Measurements from ENCODE around the gene PPP6R2.

DNA sequence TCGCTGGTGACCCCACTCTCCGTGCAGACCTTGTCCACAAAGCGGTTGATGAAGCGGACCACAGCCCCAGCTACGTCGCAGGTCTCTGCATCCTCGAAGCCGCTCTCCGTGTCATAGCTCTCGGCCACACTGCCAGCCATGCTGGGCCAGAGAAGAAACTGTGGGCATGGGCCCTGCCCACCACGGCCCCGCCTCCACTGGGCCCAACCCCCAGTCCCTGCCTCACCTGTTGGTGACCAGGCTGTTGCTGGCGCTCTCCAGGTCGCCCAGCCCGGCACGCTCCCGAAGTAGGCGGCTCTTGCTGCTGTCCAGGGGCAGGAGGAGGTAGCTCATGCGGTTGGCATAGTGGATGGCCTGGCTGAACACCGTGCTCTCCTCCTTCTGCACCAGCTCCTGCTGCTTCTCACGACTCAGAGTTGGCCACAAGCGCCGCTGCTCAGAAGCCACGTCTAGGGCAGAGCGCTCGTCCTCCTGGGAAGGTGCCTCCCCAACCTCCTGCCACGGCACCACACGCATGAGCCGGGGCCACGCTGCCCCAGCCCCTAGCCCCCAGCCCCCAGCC, 118.9 kb downstream of the PPP6R2 start:
- no peak for TF ChIP-seq NFIC (IDR thresholded peaks at IDR 0.05)
- no peak for TF ChIP-seq CREB1 (IDR thresholded peaks at IDR 0.05; ENCODE audit: low read depth)
- no peak for TF ChIP-seq RAD21 (IDR thresholded peaks at IDR 0.05; ENCODE audit: low read depth)
